ENCODE results near the gene C2CD2L.
"Not testable (repeated sequence)": the region's sequence is repeated elsewhere in the genome, so short reads cannot be mapped to it uniquely, and the experiment has no call there.

C2CD2L gene

DNA sequence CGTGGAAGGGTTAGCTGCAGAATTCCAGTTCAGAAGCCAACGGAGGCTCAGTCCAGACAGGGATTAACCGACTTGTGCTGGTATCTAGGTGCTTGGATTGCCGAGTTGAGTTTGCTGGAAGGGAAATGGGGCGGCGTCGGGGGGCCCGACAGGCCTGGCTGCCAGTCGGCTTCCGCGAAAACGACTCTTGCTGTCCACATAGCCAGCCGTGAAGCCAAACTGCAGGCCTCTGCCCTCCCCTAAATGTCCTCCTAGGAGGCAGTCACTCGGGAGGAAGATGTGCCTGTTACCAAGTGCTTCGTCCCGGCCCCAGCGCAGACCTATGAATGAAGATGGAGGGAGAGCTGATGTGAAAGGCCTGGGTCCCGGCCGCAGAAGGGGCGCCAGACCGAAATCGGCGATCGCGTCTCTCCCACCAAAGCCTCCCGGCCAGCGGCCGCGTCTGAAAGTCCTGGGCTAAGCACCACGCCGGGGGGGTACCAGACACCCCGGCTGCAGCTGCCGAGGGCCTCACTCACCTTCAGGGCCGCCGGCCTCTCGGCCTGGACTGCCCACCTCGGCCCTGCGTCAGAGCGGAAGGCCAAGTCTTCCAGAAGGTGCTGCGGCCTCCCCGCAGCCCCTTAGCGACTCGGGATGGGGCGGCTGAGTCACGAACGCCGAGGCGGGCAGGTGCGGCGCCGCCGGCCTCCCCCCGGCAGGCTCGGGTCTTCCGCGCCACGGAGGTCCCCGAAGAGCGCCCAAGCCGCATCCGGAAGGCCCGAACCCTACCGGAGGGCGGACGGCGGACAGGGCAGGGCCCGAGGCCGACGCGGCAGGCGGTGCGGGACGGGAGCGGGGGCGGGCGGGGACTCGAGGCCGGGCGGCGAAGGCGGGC is 13.0 kb upstream of the C2CD2L start:
- DNase-seq (ENCODE audit: low read depth in 2 of 2), result peak in 1 of 2 donors; percentile 26

DNA sequence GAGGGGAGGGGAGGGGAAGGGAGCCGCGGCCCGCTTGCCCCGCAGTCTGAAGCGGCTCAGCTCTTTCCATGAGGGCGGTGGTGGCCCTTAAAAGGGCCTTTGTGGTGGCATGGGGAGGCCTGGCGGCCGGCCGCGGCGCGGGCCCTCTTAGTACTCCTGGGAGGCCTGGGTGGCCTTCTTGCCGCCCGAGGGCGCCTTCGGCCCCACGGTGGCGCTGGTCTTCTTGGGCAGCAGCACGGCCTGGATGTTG is 12.4 kb upstream of the C2CD2L start:
- DNase-seq (ENCODE audit: low read depth in 2 of 2), result no peak

- peak; percentile 99 to 100 for DNase-seq (ENCODE audit: low read depth in 2 of 2)
These were observed 11.9 kb upstream of the C2CD2L start for GRCh38 chr11:119095066-119095880.

DNA sequence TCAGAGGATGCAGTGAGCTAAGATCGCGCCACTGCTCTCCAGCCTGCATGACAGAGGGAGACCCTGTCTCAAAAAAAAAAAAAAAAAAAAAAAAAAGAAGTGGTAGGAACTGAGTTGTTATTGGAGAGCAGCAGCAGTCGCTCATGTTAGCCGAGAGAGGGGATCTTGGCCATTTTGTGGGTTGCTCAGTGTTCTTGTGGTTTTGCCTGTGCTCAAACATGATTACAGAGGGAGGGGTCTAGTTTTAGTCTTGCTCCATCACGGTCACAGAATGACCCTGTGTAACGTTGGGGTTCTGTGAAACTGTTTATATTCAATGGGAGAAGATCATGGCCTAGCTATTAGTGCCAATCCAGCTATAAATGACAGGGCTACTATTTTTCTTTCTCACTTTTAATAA is 7.4 kb upstream of the C2CD2L start:
- DNase-seq (ENCODE audit: low read depth in 2 of 2), result no peak

- no peak for DNase-seq (ENCODE audit: low read depth in 2 of 2)
These were observed 6.7 kb upstream of the C2CD2L start for GRCh38 chr11:119100246-119100970.

- no peak for DNase-seq (ENCODE audit: low read depth in 2 of 2)
These were observed 6.0 kb upstream of the C2CD2L start for GRCh38 chr11:119100994-119101758.

DNA sequence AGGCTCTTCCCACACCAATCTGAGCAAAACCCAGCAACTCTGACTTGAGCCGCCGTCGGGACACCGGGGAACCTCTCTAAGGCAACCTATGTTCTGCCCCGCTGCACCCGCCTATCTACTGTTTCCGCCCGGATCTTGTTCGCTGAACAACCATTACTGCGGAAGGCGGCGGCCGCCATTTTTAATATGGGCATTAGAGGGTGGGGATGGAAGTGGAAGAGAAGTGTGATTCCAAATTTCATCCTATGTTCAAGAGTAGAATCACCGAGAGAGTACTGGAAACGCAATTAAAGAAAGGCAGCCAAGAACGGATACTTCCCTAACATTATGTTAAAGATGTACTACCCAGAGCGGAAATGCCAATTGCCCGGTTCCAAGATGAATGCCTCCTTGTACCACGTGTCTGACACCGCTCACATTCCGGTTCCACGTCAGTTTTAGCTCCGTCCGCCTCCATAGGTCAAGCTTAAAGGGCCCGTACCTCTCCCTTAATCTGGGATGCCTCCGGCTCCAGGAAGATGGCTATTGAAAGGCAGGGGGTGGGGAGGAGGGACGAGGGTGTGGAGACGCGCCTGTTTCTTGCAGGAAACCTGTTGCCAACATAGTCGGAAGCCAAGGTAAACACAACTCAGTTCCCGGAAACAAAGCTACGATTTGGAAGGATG is 5.3 kb upstream of the C2CD2L start, which contains the start of gene DPAGT1:
DPAGT1 (minus strand) TSS at position 95 of the 665 bp plus-strand sequence. CDS start 198 bp downstream, outside the sequence.
- peak; percentile 80 to 83 for DNase-seq (ENCODE audit: low read depth in 2 of 2)

- DNase-seq (ENCODE audit: low read depth in 2 of 2), result not testable (repeated sequence)
These were observed 3.9 kb upstream of the C2CD2L start for GRCh38 chr11:119103161-119103664.

DNA sequence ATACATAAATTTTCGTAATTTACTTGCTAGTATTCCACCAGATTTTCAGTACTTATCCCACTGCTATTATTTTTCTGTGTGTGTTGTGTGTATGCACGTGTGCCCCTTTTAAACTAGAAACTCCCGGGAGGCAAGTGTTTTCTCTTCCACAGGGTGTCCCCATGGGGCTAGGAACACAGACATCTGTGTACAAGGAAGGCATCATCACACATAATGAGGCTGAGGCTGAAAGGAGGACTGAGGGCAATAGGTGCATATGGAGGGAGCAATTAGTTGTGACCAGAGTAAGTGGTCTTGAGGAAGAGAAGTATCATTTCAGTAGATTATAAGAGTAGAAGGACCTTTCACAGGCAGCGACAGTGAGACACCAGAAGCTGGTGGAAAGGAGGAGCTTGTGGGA is 3.4 kb upstream of the C2CD2L start:
- DNase-seq (ENCODE audit: low read depth in 2 of 2), result no peak

GRCh38 chr11:119107538-119108145 is 498 bp downstream of the C2CD2L start:
- DNase-seq (ENCODE audit: low read depth in 2 of 2), result no peak

DNA sequence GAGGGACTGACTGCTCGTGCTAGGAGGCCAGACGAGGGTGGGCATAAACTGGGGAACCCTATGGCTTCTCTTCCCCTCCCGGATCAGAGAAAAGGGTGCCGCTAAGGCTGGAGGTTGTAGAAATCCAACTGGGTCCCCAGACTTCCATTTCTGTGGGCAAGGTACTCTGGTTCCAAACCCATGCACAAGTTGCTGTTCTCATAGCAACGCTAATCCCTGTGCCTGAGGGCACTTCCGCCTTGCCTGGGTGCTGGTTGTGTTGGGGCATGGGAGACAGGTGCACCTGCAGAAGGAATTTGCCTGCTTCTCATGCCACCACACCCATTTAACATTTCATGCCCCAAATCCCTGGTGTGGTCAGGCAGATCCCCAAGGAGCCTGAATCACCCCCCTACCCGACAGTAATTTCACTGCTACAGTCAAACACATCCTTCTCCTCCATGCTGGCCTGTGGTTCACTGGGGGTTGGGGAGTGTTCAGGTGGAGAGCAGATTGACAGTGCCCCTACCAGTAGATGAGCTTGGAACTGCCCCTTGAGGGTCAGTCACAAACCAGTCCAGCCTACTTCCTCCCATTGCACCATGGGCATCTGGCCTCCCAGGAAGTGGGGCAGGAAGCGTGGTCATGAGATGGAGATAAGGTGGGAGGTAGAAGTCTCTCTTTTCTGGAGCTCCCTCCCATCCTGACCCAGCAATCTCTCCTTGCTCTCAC is 1.2 kb downstream of the C2CD2L start:
- DNase-seq (ENCODE audit: low read depth in 2 of 2), result no peak

- no peak for DNase-seq (ENCODE audit: low read depth in 2 of 2)
These were observed 1.7 kb downstream of the C2CD2L start for GRCh38 chr11:119108857-119109221.

GRCh38 chr11:119109843-119110242 is 2.7 kb downstream of the C2CD2L start:
- no peak for DNase-seq (ENCODE audit: low read depth in 2 of 2)

GRCh38 chr11:119110439-119110838 is 3.3 kb downstream of the C2CD2L start:
- no peak for DNase-seq (ENCODE audit: low read depth in 2 of 2)

- DNase-seq (ENCODE audit: low read depth in 2 of 2), result no peak
These were observed 4.3 kb downstream of the C2CD2L start for GRCh38 chr11:119111361-119111925.

GRCh38 chr11:119112314-119113020 is 5.3 kb downstream of the C2CD2L start:
- DNase-seq (ENCODE audit: low read depth in 2 of 2), result no peak

GRCh38 chr11:119113716-119114115 is 6.6 kb downstream of the C2CD2L start:
- no peak for DNase-seq (ENCODE audit: low read depth in 2 of 2)

- DNase-seq (ENCODE audit: low read depth in 2 of 2), result no peak
These were observed 7.2 kb downstream of the C2CD2L start for GRCh38 chr11:119114351-119114750.
